Activated gamma-delta T cell treated with anti-CD3 and anti-CD28 coated beads, Interleukin-2, amount 50 U/mL, for 16 hours (primary cell): Measurements from ENCODE around the gene PIN1.

ENCODE experiments used
- DNase-seq: peaks from one replicate; pipeline ENCODE4 v3.0.0-alpha.2; 2020; ENCODE audit warnings: low read depth

The PIN1 gene

GRCh38 chr19:9891609-9892373 is 56.7 kb downstream of the PIN1 start:
- no peak for DNase-seq
